HepG2 (cell line): ENCODE data around the gene AGFG1. TPM values are rescaled to one million over a fixed set of nuclear protein-coding genes. Genes with fewer than 3 reads are reported as not detected.
A peak's percentile ranks its signal among the peaks of the same experiment; 100 is the strongest.

Experiments
- MAFK ChIP-seq, 2 experiments: IDR thresholded peaks in 1 of 2; conservative IDR thresholded peaks in 1 of 2; 2 replicates each; pipeline ENCODE4 v1.6.1; 2011; ENCODE audit warnings: improper control_type of control experiment in 2 of 2, low read length in 2 of 2
- NFIC ChIP-seq: IDR thresholded peaks from 2 replicates; pipeline ENCODE4 v1.6.1; 2012; ENCODE audit warnings: mild to moderate bottlenecking, low read length, inconsistent platforms
- NONO ChIP-seq, 2 experiments: fragments of 450-650 bp in 1 of 2; sonication (generic) in 1 of 2; formaldehyde crosslinking in 1 of 2; IDR thresholded peaks in 1 of 2; conservative IDR thresholded peaks in 1 of 2; 2 replicates each; pipeline versions ENCODE4 v1.6.1 to v1.8.0; 2017 to 2022; ENCODE audit warnings: mild to moderate bottlenecking in 1 of 2, missing genetic modification reagents in 1 of 2, moderate library complexity in 1 of 2
- NR2F2 ChIP-seq: IDR thresholded peaks from 2 replicates; pipeline ENCODE4 v1.6.1; 2012; ENCODE audit warnings: low read depth, inconsistent platforms, borderline replicate concordance
- RCOR2 ChIP-seq: IDR thresholded peaks from 2 replicates; pipeline ENCODE4 v1.6.1; 2016; ENCODE audit warnings: missing biosample characterization, missing genetic modification reagents
- RXRB ChIP-seq: IDR thresholded peaks from 2 replicates; pipeline ENCODE4 v1.6.1; 2016; ENCODE audit warnings: borderline replicate concordance, missing genetic modification reagents, missing compliant biosample characterization
- TFE3 ChIP-seq: IDR thresholded peaks from 2 replicates; pipeline ENCODE4 v1.6.1; 2016
- ZBTB20 ChIP-seq: sonication (generic); formaldehyde crosslinking; IDR thresholded peaks from 2 replicates; pipeline ENCODE4 v1.8.1; 2023; ENCODE audit warnings: missing genetic modification reagents, low read depth, mild to moderate bottlenecking, borderline replicate concordance
- ZBTB34 ChIP-seq: sonication (generic); formaldehyde crosslinking; IDR thresholded peaks from 2 replicates; pipeline ENCODE4 v1.8.0; 2022; ENCODE audit warnings: mild to moderate bottlenecking, missing genetic modification reagents
- ZBTB49 ChIP-seq: sonication (generic); formaldehyde crosslinking; IDR thresholded peaks from 2 replicates; pipeline ENCODE4 v1.4.0; 2020; ENCODE audit warnings: missing genetic modification reagents, borderline replicate concordance
- ZFP37 ChIP-seq: sonication (generic); formaldehyde crosslinking; IDR thresholded peaks from 2 replicates; pipeline ENCODE4 v1.4.0; 2020; ENCODE audit warnings: missing genetic modification reagents, borderline replicate concordance
- ZNF124 ChIP-seq: sonication (generic); formaldehyde crosslinking; IDR thresholded peaks from 2 replicates; pipeline ENCODE4 v1.4.0; 2020; ENCODE audit warnings: missing genetic modification reagents
- ZNF33B ChIP-seq: sonication (generic); formaldehyde crosslinking; IDR thresholded peaks from 2 replicates; pipeline ENCODE4 v1.5.1; 2020; ENCODE audit warnings: mild to moderate bottlenecking, missing genetic modification reagents
- ZNF460 ChIP-seq: sonication (generic); formaldehyde crosslinking; IDR thresholded peaks from 2 replicates; pipeline ENCODE4 v1.5.1; 2020; ENCODE audit warnings: missing genetic modification reagents, mild to moderate bottlenecking, borderline replicate concordance
- ZNF501 ChIP-seq: sonication (generic); formaldehyde crosslinking; IDR thresholded peaks from 2 replicates; pipeline ENCODE4 v1.5.1; 2020; ENCODE audit warnings: mild to moderate bottlenecking, moderate library complexity, missing genetic modification reagents
- ZNF574 ChIP-seq: sonication (generic); formaldehyde crosslinking; IDR thresholded peaks from 2 replicates; pipeline ENCODE4 v1.4.0; 2020; ENCODE audit warnings: missing genetic modification reagents
- ZNF660 ChIP-seq: sonication (generic); formaldehyde crosslinking; IDR thresholded peaks from 2 replicates; pipeline ENCODE4 v1.5.1; 2020; ENCODE audit warnings: mild to moderate bottlenecking, low read depth, missing genetic modification reagents, borderline replicate concordance
- ZNF850 ChIP-seq: sonication (generic); formaldehyde crosslinking; conservative IDR thresholded peaks from 2 replicates; pipeline ENCODE4 v1.9.0; 2021; ENCODE audit warnings: mild to moderate bottlenecking, missing genetic modification reagents
- polyA plus RNA-seq, 8 experiments: library from polyadenylated mRNA; depleted of rRNA in 3 of 8; stranded (reverse) in 7 of 8; unstranded in 1 of 8; fragments of >200 nt; fragmentation: Illumina TruSeq in 4 of 8; extraction: Trizol in 4 of 8; gene quantifications; 2 replicates each; pipeline versions ENCODE4 v1.2.1 to v1.2.3, GENCODE V29; 2011 to 2016; ENCODE audit warnings: low read depth in 4 of 8, missing spikeins in 1 of 8, mixed read lengths in 1 of 8; ENCODE audit not compliant: insufficient read depth in 1 of 8
- total RNA-seq, 5 experiments: library from RNA; depleted of rRNA; stranded (reverse); fragments of >200 nt; fragmentation: Illumina TruSeq; extraction: Trizol; gene quantifications; 2 replicates each; pipeline ENCODE4 v1.2.3, GENCODE V29; 2016; ENCODE audit warnings: low read depth in 1 of 5
- TF ChIP-seq, protein P1 (sequence below): sonication (generic); formaldehyde crosslinking; IDR thresholded peaks from 2 replicates; pipeline ENCODE4 v1.4.0; 2020; ENCODE audit warnings: missing genetic modification reagents; ENCODE audit errors: not compliant biosample characterization

The AGFG1 gene
- total and polyA plus RNA-seq, 2 of the 13 experiments (the other 11 are each of a cell fraction or from before 2014, with no cell fraction given): 145 to 168 TPM

- no peak for TF ChIP-seq ZNF501
- TF ChIP-seq ZNF850 (CRISPR knock-in tag): no peak
- no peak for TF ChIP-seq ZBTB49 (CRISPR knock-in tag)
- TF ChIP-seq ZNF124 (CRISPR knock-in tag): peak; percentile 95; the same call in 1 of the 2 replicates
- peak; percentile 73 for TF ChIP-seq TFE3 (CRISPR knock-in tag)
- no peak for TF ChIP-seq ZFP37 (CRISPR knock-in tag)
- TF ChIP-seq RCOR2 (CRISPR knock-in tag): peak; percentile 99
- peak; percentile 78; the same call in 1 of the 2 replicates for TF ChIP-seq ZBTB20 (CRISPR knock-in tag)
- no peak for TF ChIP-seq ZNF660 (CRISPR knock-in tag)
- peak; percentile 81 for TF ChIP-seq RXRB (CRISPR knock-in tag)
- TF ChIP-seq MAFK (conservative IDR thresholded peaks at IDR 0.05 in 1 of 2, IDR thresholded peaks at IDR 0.05 in 1 of 2; ENCODE audit: low read length in 2 of 2): peak; percentile 92 to 97
- TF ChIP-seq ZNF574 (CRISPR knock-in tag): peak; percentile 85
- peak; percentile 82 for TF ChIP-seq NR2F2
- peak; percentile 97 for TF ChIP-seq NFIC
- TF ChIP-seq ZNF33B (CRISPR knock-in tag): no peak; the same call in 1 of the 2 replicates
- TF ChIP-seq ZBTB34 (CRISPR knock-in tag): peak; percentile 50; the same call in 1 of the 2 replicates
- TF ChIP-seq, protein P1, sequence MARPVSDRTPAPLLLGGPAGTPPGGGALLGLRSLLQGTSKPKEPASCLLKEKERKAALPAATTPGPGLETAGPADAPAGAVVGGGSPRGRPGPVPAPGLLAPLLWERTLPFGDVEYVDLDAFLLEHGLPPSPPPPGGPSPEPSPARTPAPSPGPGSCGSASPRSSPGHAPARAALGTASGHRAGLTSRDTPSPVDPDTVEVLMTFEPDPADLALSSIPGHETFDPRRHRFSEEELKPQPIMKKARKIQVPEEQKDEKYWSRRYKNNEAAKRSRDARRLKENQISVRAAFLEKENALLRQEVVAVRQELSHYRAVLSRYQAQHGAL (CRISPR knock-in tag): no peak
- TF ChIP-seq ZNF460 (CRISPR knock-in tag): peak; percentile 15; the same call in 1 of the 2 replicates
- TF ChIP-seq NONO (IDR thresholded peaks at IDR 0.05): 0 out of 2 replicates have a peak, but pooled peaks have one; percentile 28
- peak; percentile 91 for TF ChIP-seq NONO (CRISPR knock-in tag; conservative IDR thresholded peaks at IDR 0.05)
Observed at GRCh38 chr2:227450926-227451654, 20.9 kb upstream of the AGFG1 start (continued).
